Adrenal gland (tissue), 12 donors: ENCODE results near the gene GBP6. TPM values are rescaled to one million over a fixed set of nuclear protein-coding genes. Genes with fewer than 3 reads are reported as not detected.
A peak's percentile ranks its signal among the peaks of the same experiment; 100 is the strongest.
"Not testable (repeated sequence)": the region's sequence is repeated elsewhere in the genome, so short reads cannot be mapped to it uniquely, and the experiment has no call there.

Source experiments
- DNase-seq, 7 donors: peaks; one replicate each; pipeline ENCODE4 v3.0.0-alpha.2; 2019 to 2020
- H3K27ac ChIP-seq, 5 donors: fragments of 200-600 bp; sonication (generic) in 4 of 5; 1 replicate in 3 of 5; 2 replicates in 2 of 5; pipeline versions ENCODE4 v1.5.1 to v1.8.0; 2016 to 2020; ENCODE audit warnings: mild to moderate bottlenecking in 1 of 5
- H3K27me3 ChIP-seq: fragments of 200-600 bp; 2 replicates; pipeline ENCODE4 v1.8.0; 2021
- H3K36me3 ChIP-seq, 2 donors: fragments of 200-600 bp; replicated peaks in 1 of 2; 1 replicate in 1 of 2; 2 replicates in 1 of 2; pipeline versions ENCODE4 v1.5.1 to v1.8.0; 2018 to 2022
- H3K4me1 ChIP-seq, 2 donors: fragments of 200-600 bp; replicated peaks in 1 of 2; 1 replicate in 1 of 2; 2 replicates in 1 of 2; pipeline versions ENCODE4 v1.5.1 to v1.8.0; 2018 to 2021
- H3K4me3 ChIP-seq, 4 donors: fragments of 200-600 bp; sonication (generic) in 3 of 4; one replicate each; pipeline ENCODE4 v1.5.1; 2016 to 2018
- H3K9me3 ChIP-seq, 3 donors: fragments of 200-600 bp; sonication (generic) in 1 of 3; replicated peaks in 1 of 3; 1 replicate in 2 of 3; 2 replicates in 1 of 3; pipeline versions ENCODE4 v1.5.1 to v1.8.0; 2016 to 2021
- CTCF ChIP-seq, 6 experiments: fragments of 450-650 bp in 4 of 6; fragments of 200-600 bp in 2 of 6; sonication (generic) in 1 of 6; IDR thresholded peaks; 1 replicate in 5 of 6; 2 replicates in 1 of 6; pipeline versions ENCODE4 v1.5.1 to v1.8.0; 2016 to 2021; ENCODE audit warnings: antibody characterized with exemption in 6 of 6, mild to moderate bottlenecking in 2 of 6, moderate library complexity in 1 of 6
- POLR2A ChIP-seq, 2 donors: fragments of 450-650 bp; IDR thresholded peaks; one replicate each; pipeline ENCODE4 v1.6.1; 2017; ENCODE audit warnings: antibody characterized with exemption in 2 of 2, mild to moderate bottlenecking in 2 of 2, moderate library complexity in 1 of 2
- WGBS, 4 donors: extraction: QIAGEN DNeasy Blood & Tissue Kit in 2 of 4; methylation state at CpG; one replicate each; pipeline versions ENCODE4 v1.1.5 to v1.1.7; 2013 to 2017; 5-methylcytosine and 5-hydroxymethylcytosine counted together
- intact Hi-C, 2 donors: fragments of 100-400 bp; cut with DNase I; formaldehyde crosslinking; loops; one replicate each; pipeline versions ENCODE4 v1.14.1 to v1.15.0; 2022 to 2023
- polyA plus RNA-seq, 3 donors: library from polyadenylated mRNA; stranded (reverse); fragments of 200-250 nt in 2 of 3; fragments of 350-450 nt in 1 of 3; fragmentation: Illumina TruSeq in 1 of 3; extraction: RNeasy Lipid Tissue Mini Kit (QIAGEN cat#74804) in 1 of 3; gene quantifications; one replicate each; pipeline ENCODE4 v1.2.3, GENCODE V29; 2013 to 2014
- total RNA-seq, 9 donors: library from RNA; depleted of rRNA in 4 of 9; stranded (reverse); fragments of >200 nt in 4 of 9; fragments of 120-200 nt in 1 of 9; fragmentation: NEBNext Ultra II Directional in 1 of 9; extraction: Animal tissue kit (Norgen Biotek cat#: 25700) in 1 of 9; gene quantifications; one replicate each; pipeline versions ENCODE4 v1.1.0 to v1.2.4, GENCODE V29; 2013 to 2023
- donor health status: healthy with polysubstance abuse.
- donor health status: Bipolar disorder and iron deficiency.
- donor health status: DM: yes; HTN: yes; CAD: no.
- donor health status: DM: no; HTN: no; CAD: no.
- donor health status: DM: no; HTN: no; CAD: no.
- donor health status: DM: yes; HTN: yes; CAD: no.

GBP6 gene
- total and polyA plus RNA-seq, 12 donors = 0.07 to 0.54 (median 0.08) TPM; not detected in 7

- intact Hi-C loops = no loop called here
- H3K4me1 ChIP-seq = no peaks in the 10 kb centered on the region
- peaks cover 0 to 3% (median 0%) of the 10 kb centered on the region in 3 donors for H3K9me3 ChIP-seq
- no peaks in the 10 kb centered on the region for H3K27me3 ChIP-seq
- no peak overlapping the region for H3K4me3 ChIP-seq
- no peak overlapping the region for H3K27ac ChIP-seq
- no peak for TF ChIP-seq POLR2A (IDR thresholded peaks at IDR 0.05)
- no peak for TF ChIP-seq CTCF (IDR thresholded peaks at IDR 0.05)
- no peaks in the 10 kb centered on the region for H3K36me3 ChIP-seq
- DNase-seq = no peak
These were observed 33.0 kb downstream of the GBP6 start for GRCh38 chr1:89396902-89397301.

DNA sequence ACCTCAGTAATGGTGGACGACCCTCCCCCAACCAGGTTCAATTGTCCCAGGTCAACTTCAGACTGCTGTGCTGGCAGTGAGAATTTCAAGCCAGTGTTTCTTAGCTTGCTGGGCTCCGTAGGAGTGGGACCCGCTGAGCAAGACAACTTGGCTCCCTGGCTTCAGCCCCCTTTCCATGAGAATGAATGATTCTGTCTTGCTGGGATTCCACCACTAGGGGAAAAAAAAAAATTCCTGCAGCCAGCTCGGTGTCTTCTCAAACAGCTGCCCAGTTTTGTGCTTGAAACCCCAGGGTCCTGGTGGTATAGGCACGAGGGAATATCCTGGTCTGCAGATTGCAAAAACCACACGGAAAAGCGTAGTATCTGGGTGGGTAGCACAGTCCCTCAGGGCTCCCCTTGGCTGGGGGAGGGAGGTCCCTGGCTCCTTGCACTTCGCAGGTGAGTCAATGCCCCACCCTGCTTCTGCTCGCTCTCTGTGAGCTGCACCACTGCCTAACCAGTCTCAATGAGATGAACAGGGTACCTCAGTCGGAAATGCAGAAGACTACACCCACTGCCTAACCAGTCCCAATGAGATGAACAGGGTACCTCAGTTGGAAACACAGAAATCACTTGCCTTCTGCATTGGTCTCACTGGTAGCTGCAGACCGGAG lies 41.5 kb downstream of the GBP6 start:
- Histone ChIP-seq H3K9me3 (no peaks in the 10 kb centered on the region), H3K4me3 (no peak overlapping the region), H3K27me3 (no peaks in the 10 kb centered on the region), H3K36me3 (no peaks in the 10 kb centered on the region), H3K4me1 (peaks cover 0 to 3% of the 10 kb centered on the region in 2 donors), H3K27ac (no peak overlapping the region)
- DNase-seq = no peak
- 75 to 83% (median 80%) methylated on average over 10 to 11 of the region's 11 CpGs for WGBS, 4 donors
- intact Hi-C loops = no loop called here
- no peak for TF ChIP-seq CTCF (IDR thresholded peaks at IDR 0.05)
- TF ChIP-seq POLR2A (IDR thresholded peaks at IDR 0.05) = no peak

DNA sequence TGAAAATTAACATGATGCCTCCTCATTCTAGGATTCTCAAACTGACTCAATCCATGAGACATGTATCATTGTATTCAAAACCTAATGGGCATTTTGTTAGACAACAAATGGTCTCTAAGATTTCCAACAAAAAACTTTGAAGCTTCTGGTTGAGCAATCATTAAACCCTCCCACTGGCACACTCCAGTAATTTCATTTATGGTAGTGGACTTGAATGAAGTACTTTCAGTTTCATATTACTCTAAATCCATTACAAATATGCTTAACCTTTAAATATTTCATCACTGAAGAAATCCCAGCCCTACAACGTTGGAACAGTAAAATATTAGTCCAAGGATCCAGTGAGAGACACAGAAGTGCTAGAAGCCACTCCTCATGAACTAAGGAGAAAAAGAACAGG lies 43.5 kb downstream of the GBP6 start:
- peak in 1 of 7 donors; percentile 18 for DNase-seq
- no peak for TF ChIP-seq CTCF (IDR thresholded peaks at IDR 0.05)
- no peak for TF ChIP-seq POLR2A (IDR thresholded peaks at IDR 0.05)
- 0 to 12% (median 6%) methylated on average over 1 of the region's 1 CpG for WGBS, 4 donors

DNA sequence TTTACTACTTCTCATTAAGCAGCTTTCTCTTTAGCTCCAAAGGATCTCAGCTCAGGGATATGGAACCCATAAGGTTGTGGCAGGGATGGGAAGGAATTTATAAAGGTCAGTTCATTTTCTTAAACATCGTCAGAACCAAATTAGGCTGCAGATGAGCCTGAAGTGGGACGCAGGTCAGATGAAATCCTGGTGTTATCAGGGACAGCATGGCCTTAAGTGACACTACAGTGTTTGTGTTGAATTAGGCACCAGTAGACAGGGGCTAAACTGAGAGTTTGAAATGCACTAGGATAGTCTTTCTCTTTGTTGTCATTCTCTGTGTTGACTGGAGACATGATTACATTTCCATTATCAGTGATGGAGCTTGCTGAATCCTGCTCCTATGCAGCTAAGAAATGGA lies 43.9 kb downstream of the GBP6 start:
- intact Hi-C loops = not testable (repeated sequence)
- 15 to 44% (median 37%) methylated on average over 2 of the region's 2 CpGs for WGBS, 4 donors

More for the DNA sequence above, 43.5 kb downstream of the GBP6 start:
- no peaks in the 10 kb centered on the region for H3K9me3 ChIP-seq
- H3K4me3 ChIP-seq = peak overlapping the region in 2 of 4 donors; percentile 8 to 55
- H3K27ac ChIP-seq = peak overlapping the region in 1 of 5 donors; percentile 36
- H3K27me3 ChIP-seq = no peaks in the 10 kb centered on the region
- H3K4me1 ChIP-seq = peaks cover 0 to 3% of the 10 kb centered on the region in 2 donors
- H3K36me3 ChIP-seq = no peaks in the 10 kb centered on the region
- intact Hi-C loops = no loop called here

GRCh38 chr1:89425056-89425455 lies 61.2 kb downstream of the GBP6 start:
- intact Hi-C loops = no loop called here
- H3K27ac ChIP-seq = no peak overlapping the region
- no peak for TF ChIP-seq POLR2A (IDR thresholded peaks at IDR 0.05)
- no peak for TF ChIP-seq CTCF (IDR thresholded peaks at IDR 0.05)
- H3K4me1 ChIP-seq = no peaks in the 10 kb centered on the region
- no peaks in the 10 kb centered on the region for H3K9me3 ChIP-seq
- 83 to 89% (median 87%) methylated on average over 3 of the region's 3 CpGs for WGBS, 4 donors
- no peaks in the 10 kb centered on the region for H3K36me3 ChIP-seq
- no peak overlapping the region for H3K4me3 ChIP-seq
- no peak for DNase-seq
- no peaks in the 10 kb centered on the region for H3K27me3 ChIP-seq

More for the DNA sequence above, 43.9 kb downstream of the GBP6 start:
- H3K36me3 ChIP-seq, H3K4me1 ChIP-seq, DNase-seq, H3K27me3 ChIP-seq, H3K9me3 ChIP-seq: not testable (repeated sequence)
- H3K4me3 ChIP-seq = peak overlapping the region in 2 of 4 donors; percentile 8 to 55
- H3K27ac ChIP-seq = peak overlapping the region in 2 of 5 donors; percentile 13 to 36
